Measurements from ENCODE around the gene MRPL16.

MRPL16 gene

DNA sequence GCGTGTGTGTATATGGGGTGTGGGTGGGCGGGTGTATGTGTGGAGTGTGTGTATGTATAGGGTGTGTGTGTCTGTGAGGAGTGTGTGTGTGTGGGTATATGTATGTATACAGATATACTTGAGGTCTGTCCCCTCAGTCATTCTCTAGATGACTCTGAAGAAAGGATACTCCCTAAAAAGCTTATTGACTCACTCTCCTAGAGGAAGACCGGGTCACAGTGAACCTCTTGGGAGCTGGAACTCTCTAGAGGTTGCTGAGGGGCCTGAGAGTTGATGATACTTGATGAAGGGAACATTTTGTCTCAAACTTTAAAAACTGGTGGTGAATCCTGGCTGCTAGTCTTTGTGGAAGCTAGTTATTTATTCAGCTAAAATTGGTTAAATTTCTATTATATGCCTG lies 40.3 kb downstream of the MRPL16 start:
- no peak for DNase-seq

DNA sequence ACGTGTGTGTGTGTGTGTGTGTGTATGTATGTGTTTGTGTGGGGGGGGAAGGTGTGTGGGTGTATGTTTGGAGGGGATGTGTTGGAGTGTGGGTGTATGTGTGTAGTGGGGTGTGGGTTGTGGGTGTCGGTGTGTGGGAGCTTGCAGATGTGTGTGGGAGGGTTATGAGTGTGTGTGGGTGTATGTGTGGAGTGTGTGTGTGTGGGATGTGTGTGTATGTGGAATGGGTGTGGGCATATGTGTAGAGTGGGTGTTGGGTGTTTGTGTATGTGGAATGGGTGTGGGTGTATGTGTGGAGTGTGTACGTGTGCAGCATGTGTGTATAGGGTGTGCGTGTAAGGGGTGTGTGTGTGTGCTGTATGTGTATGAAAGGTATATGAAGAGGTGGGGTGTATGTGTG lies 40.8 kb downstream of the MRPL16 start:
- DNase-seq, result no peak

DNA sequence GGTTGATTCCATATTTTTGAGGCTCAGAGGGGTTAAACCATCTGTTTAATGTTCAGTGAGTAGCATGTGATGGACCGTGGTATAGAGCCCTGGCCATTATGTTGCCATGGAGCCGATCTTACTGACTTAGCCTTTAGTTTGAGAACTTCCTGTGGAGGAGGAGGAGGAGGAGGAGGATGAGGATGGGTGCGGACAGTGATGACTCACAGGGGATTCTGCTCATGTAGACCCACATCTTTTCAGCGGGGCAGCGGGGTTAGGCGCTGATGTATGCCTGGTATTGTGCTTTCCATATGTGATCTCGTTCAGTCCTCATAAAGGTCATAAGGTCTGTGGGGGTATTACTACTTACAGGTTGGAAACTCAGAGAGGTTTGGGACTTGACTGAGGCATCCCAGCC lies 41.5 kb downstream of the MRPL16 start:
- DNase-seq, result no peak

DNA sequence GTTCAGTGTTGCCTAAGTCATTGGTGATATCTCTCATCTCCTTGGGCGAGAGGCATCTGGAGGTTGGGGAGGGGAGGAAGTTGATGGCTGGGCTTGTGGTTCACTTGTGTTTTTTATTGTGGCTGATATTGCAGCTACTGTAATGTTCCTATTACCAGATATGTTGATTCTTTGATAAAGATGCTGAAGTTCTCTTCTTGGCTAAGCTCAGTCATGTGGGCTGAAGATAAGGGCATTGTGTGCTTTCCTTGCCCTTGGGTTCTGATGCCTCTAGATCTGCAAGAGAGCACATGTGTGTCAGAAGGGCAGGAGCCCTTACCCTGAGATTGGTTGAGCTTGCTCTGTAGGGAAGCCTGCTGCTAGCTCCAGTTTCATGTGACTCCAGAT lies 43.4 kb downstream of the MRPL16 start:
- DNase-seq, result no peak

DNA sequence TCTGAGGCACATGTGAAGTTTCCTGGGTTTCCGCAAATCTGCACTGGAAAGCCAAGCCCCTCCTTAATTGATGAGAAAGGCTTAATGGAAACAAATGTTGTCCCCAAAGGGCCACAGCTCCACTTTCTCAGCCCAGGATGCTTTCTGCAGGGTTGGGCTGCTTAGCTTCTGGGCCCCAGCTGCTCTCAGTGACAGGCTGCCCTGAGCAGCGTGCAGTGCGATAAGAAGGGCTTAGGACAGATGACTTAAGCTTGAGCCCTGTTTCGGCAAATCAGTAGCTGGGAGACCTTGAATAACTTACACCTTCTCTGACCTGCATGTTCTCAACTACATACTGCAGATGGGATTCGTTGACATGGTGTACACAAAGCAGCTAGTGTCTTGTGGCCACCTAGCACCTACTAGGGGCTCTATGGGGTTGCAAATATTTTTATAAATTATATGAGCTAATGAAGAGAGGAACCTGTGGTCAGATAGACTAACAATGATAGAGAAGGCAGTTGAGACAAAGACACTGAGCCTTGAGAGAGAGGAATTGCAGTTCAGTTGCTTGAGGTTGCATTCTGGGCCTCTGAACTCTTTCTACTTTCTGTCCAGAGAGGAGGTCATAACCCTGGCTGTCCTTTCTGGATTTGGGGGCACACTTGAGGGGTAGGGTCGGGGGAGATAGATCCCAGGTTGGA lies 43.9 kb downstream of the MRPL16 start:
- DNase-seq, result no peak

DNA sequence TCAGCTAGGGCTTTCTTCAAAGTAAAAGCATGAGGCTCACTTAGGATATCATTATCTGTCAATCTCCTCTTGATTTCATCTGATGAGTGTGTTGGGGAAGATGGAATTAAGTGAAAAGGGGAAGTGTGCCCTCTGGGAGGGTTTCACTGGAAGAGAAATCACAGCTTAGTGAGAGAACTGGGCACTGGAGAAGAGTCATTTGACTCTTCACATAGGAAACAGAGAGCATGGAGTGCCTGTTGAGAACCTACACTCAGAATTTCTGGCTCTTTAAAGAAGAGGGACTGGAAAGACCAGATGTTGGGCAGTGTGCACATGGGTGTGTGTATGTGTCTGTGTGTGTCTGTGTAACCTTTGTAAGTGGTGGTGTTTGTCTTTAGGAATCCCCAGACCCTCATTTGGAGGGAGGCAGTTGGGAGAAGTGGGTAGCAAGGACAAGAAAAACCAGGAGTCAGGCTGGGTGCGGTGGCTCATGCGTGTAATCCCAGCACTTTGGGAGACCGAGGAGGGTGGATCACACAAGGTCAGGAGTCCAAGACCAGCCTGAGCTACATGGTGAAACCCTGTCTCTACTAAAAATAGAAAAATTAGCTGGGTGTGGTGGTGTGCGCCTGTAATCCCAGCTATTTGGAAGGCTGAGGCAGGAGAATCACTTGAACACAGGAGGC lies 45.4 kb downstream of the MRPL16 start:
- DNase-seq, result no peak

GRCh38 chr11:59761993-59762392 lies 48.6 kb downstream of the MRPL16 start:
- DNase-seq, result no peak

DNA sequence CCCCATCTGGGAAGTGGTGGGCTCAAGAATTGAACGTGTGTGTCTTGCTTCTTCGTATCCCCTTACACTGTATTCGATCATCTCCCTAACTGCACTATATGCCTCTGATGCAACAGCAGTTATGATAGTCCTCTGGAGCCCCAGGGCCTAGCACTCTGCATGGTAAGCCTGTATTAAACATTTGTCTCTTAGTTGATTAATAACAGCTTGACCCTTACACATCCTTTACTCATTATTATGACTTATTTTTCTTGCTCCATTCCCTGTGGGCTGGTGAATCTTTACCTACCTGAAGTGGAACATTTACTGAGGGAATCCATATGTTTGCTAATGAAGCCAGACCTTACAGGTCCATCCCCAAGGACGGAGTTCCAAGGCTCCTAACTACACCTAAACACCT lies 49.8 kb downstream of the MRPL16 start:
- no peak for DNase-seq

- no peak for DNase-seq
Observed at GRCh38 chr11:59759900-59760299, 50.7 kb downstream of the MRPL16 start.

DNA sequence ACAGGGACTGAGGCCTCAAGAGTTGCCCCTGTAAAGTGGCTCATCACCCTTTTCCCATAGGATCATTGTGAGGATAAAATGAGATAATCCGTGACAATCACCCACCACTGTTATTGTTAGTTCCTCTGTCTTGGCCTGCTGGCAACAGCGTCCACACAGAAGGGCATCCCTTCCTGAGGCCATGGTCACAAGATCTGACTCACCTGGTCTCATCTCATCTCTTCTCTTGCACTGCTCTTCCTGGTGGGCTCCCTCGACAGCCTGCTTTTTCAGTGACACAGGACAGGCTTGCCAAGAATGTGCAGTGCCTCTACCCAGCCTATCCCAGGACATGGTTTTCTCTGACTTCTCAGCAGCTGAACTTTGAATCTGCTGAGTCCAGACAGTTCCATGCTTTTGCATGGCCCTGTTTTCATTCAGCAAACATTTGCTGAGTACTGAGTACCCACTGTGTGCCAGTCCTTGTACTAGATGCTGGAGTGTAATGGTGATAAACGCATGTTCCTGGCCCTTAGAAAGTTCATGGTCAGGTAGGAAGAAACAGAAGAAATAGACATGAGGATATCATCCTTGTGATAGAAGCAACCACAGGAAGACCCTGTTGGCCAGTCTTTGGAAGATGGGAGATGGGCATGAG lies 52.1 kb downstream of the MRPL16 start:
- no peak for DNase-seq

GRCh38 chr11:59756845-59757244 lies 53.7 kb downstream of the MRPL16 start:
- DNase-seq, result no peak

DNA sequence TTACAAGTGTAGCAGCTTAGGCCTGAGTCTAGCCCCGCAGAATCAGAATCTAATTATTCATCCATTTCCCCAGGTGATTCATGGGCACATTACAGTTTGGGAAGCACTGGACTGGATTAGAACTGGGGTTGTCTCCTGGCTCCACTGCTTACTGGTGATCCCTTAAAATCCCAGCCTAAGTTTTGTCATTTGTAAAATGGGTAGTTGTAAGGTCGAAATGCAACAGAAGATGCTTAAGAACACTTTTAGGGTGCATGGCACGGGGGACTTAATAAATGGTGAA lies 54.1 kb downstream of the MRPL16 start:
- no peak for DNase-seq

Measured in NCI-H2171 treated with DMSO at 0.1 percent for 48 hours (cell line).